ENCODE results near the gene ATP8A2.

Gene ATP8A2

DNA sequence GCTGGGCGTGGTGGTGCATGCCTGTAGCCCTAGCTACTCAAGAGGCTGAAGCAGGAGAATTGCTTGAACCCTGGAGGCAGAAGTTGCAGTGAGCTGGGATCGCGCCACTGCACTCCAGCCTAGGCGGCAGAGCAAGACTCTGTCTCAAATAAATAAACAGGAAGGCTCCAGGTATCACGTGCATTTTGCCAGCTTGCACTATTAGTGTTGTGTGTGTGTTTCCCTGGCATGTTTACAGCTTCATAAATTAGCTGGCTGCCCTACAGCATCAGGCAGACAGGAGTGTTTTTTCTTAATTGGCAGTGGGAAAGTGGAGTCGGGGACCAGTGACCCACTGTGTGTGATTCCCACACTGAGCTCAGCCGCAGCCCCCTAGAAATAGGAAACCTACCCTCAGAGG is 647.5 kb downstream of the ATP8A2 start:
- Histone ChIP-seq H3K36me3 (replicated peaks; ENCODE audit: insufficient read depth, low read length) (no peaks in the 10 kb centered on the region), H3K4me1 (ENCODE audit: low read length) (no peaks in the 10 kb centered on the region), H3F3A (ENCODE audit: insufficient read depth, low read length) (no peaks in the 10 kb centered on the region), H2AFZ (ENCODE audit: low read length) (no peak overlapping the region), H3K9me3 (replicated peaks; ENCODE audit: insufficient read depth, low read length) (no peaks in the 10 kb centered on the region), H4K20me1 (ENCODE audit: insufficient read depth, low read length) (no peaks in the 10 kb centered on the region), H3K9me2 (replicated peaks; ENCODE audit: insufficient read depth, low read length) (no peaks in the 10 kb centered on the region), H3K9ac (ENCODE audit: low read length) (no peak overlapping the region), H3K4me3 (ENCODE audit: low read length) (no peak overlapping the region), H3K79me2 (ENCODE audit: low read length) (no peaks in the 10 kb centered on the region), H3K4me2 (ENCODE audit: low read depth, low read length) (no peak overlapping the region), H3K27ac (ENCODE audit: low read length) (no peak overlapping the region), H3K27me3 (replicated peaks; ENCODE audit: insufficient read depth, low read length) (no peaks in the 10 kb centered on the region)
- DNase-seq, result no peak
- no peak for TF ChIP-seq EZH2phosphoT487 (IDR thresholded peaks at IDR 0.05; ENCODE audit: low read length)

DNA sequence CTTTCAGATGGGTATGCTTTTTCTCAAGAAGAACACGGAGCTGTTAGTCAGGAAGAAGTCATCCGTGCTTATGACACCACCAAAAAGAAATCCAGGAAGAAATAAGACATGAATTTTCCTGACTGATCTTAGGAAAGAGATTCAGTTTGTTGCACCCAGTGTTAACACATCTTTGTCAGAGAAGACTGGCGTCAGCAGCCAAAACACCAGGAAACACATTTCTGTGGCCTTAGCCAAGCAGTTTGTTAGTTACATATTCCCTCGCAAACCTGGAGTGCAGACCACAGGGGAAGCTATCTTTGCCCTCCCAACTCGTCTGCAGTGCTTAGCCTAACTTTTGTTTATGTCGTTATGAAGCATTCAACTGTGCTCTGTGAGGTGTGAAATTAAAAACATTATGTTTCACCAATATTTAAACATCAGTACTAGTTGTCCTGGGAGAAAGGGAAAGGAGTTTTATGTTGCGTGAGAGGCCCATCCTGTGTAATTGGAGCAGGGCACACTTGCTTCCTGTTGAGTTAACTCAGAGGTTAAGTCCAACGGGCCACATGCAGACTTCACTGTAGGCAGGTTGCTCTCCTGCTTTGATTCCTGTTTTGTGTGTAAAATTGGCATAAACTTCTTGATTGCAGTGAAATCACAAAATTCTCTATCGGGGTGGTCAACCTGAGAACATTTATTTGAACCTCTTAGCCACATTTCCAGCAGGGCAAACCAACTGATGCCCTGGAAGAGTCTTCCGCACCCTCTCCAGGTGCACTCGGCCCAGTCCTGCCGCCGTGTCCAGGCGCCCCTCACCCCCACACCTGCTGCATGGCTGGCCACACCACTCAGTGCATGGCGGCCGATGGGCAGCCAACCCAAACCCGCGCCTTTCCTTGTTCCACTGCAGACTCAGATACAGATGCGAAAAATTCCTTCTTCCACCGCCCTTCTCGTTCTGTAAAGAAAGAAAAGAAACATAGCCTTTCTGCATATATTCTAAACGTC is 648.4 kb downstream of the ATP8A2 start:
- no peak for DNase-seq
- Histone ChIP-seq H3K4me1 (ENCODE audit: low read length) (no peaks in the 10 kb centered on the region), H3K9ac (ENCODE audit: low read length) (no peak overlapping the region), H3K9me3 (replicated peaks; ENCODE audit: insufficient read depth, low read length) (no peaks in the 10 kb centered on the region), H3K27ac (ENCODE audit: low read length) (no peak overlapping the region), H2AFZ (ENCODE audit: low read length) (no peak overlapping the region), H3K9me2 (replicated peaks; ENCODE audit: insufficient read depth, low read length) (no peaks in the 10 kb centered on the region), H4K20me1 (ENCODE audit: insufficient read depth, low read length) (no peaks in the 10 kb centered on the region), H3K79me2 (ENCODE audit: low read length) (no peaks in the 10 kb centered on the region), H3F3A (ENCODE audit: insufficient read depth, low read length) (no peaks in the 10 kb centered on the region), H3K4me3 (ENCODE audit: low read length) (no peak overlapping the region), H3K4me2 (ENCODE audit: low read depth, low read length) (no peak overlapping the region), H3K36me3 (replicated peaks; ENCODE audit: insufficient read depth, low read length) (no peaks in the 10 kb centered on the region), H3K27me3 (replicated peaks; ENCODE audit: insufficient read depth, low read length) (no peaks in the 10 kb centered on the region)
- TF ChIP-seq, protein P1, sequence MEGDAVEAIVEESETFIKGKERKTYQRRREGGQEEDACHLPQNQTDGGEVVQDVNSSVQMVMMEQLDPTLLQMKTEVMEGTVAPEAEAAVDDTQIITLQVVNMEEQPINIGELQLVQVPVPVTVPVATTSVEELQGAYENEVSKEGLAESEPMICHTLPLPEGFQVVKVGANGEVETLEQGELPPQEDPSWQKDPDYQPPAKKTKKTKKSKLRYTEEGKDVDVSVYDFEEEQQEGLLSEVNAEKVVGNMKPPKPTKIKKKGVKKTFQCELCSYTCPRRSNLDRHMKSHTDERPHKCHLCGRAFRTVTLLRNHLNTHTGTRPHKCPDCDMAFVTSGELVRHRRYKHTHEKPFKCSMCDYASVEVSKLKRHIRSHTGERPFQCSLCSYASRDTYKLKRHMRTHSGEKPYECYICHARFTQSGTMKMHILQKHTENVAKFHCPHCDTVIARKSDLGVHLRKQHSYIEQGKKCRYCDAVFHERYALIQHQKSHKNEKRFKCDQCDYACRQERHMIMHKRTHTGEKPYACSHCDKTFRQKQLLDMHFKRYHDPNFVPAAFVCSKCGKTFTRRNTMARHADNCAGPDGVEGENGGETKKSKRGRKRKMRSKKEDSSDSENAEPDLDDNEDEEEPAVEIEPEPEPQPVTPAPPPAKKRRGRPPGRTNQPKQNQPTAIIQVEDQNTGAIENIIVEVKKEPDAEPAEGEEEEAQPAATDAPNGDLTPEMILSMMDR (IDR thresholded peaks at IDR 0.05; ENCODE audit: low read length), result no peak
- TF ChIP-seq EZH2phosphoT487 (IDR thresholded peaks at IDR 0.05; ENCODE audit: low read length) (no peak), EZH2 (optimal IDR thresholded peaks at IDR 0.05; ENCODE audit: low read depth, low read length) (no peak)

DNA sequence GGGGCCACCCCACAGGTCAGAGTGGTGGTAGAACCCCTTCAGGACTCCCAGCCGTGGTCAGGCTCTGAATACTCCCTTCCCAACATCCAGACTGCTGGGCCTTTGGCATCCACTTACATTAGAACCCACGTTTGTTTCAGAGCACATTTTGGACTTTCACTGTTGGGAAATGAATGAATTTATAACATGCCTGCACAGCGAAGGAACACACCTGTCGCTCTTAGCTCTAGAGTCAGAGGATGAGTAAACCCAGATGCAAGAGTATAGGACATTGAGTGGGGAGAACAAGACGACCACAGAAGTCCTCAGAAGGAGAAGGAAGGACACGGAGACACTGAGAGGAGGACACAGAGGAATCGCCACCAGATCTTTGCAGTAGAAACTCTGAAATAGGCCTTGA is 649.1 kb downstream of the ATP8A2 start:
- no peak for DNase-seq

More for the DNA sequence above, 649.1 kb downstream of the ATP8A2 start:
- Histone ChIP-seq H3K4me2 (ENCODE audit: low read depth, low read length) (no peak overlapping the region), H2AFZ (ENCODE audit: low read length) (no peak overlapping the region), H4K20me1 (ENCODE audit: insufficient read depth, low read length) (no peaks in the 10 kb centered on the region), H3K4me1 (ENCODE audit: low read length) (no peaks in the 10 kb centered on the region), H3K9ac (ENCODE audit: low read length) (no peak overlapping the region), H3F3A (ENCODE audit: insufficient read depth, low read length) (no peaks in the 10 kb centered on the region), H3K9me2 (replicated peaks; ENCODE audit: insufficient read depth, low read length) (no peaks in the 10 kb centered on the region), H3K79me2 (ENCODE audit: low read length) (no peaks in the 10 kb centered on the region), H3K36me3 (replicated peaks; ENCODE audit: insufficient read depth, low read length) (no peaks in the 10 kb centered on the region), H3K27ac (ENCODE audit: low read length) (no peak overlapping the region), H3K9me3 (replicated peaks; ENCODE audit: insufficient read depth, low read length) (no peaks in the 10 kb centered on the region), H3K27me3 (replicated peaks; ENCODE audit: insufficient read depth, low read length) (no peaks in the 10 kb centered on the region), H3K4me3 (ENCODE audit: low read length) (no peak overlapping the region)
- no peak for TF ChIP-seq EZH2 (optimal IDR thresholded peaks at IDR 0.05; ENCODE audit: low read depth, low read length)
- no peak for TF ChIP-seq EZH2phosphoT487 (IDR thresholded peaks at IDR 0.05; ENCODE audit: low read length)
- TF ChIP-seq, protein P1 (IDR thresholded peaks at IDR 0.05; ENCODE audit: low read length), result no peak

All from MM.1S (cell line).